GM12878 (cell line): ENCODE measurements around the gene ICAM4. TPM values are rescaled to one million over a fixed set of nuclear protein-coding genes. Genes with fewer than 3 reads are reported as not detected.
A peak's percentile ranks its signal among the peaks of the same experiment; 100 is the strongest.

Experiments used
- ATAC-seq: fragments of 200-7000 bp; cut with Tn5 transposase; 3 replicates; pipeline ENCODE4 v1.9.1; 2020; ENCODE audit warnings: mild to moderate bottlenecking, moderate library complexity
- BruUV-seq: library from RNA; stranded (reverse); fragments of 400-500 nt; replicated peaks from 2 replicates; lab custom pipeline; 2021; lab: Mats Ljungman, UMichigan
- CTCF ChIA-PET: fragments of 300-600 bp; sonication (Branson Sonifier 250); formaldehyde crosslinking; extraction: SDS; loops from one replicate; lab custom pipeline; 2021; ENCODE audit warnings: inconsistent platforms; lab: Yijun Ruan, JAX
- POLR2A ChIA-PET: fragments of 350-600 bp; formaldehyde crosslinking; extraction: SDS; loops from one replicate; lab custom pipeline; 2021; ENCODE audit warnings: inconsistent platforms; lab: Charles Lee
- RAD21 ChIA-PET: fragments of 300-600 bp; sonication (Branson Sonifier 250); formaldehyde crosslinking; loops from one replicate; lab custom pipeline; 2023; ENCODE audit warnings: antibody characterized with exemption; ENCODE audit not compliant: unreplicated experiment; lab: Charles Lee
- SMC1A ChIA-PET: fragments of 300-600 bp; sonication (Branson Sonifier 250); formaldehyde crosslinking; loops from one replicate; lab custom pipeline; 2023; ENCODE audit not compliant: unreplicated experiment, uncharacterized antibody; lab: Charles Lee
- DNase-seq: peaks from one replicate; pipeline ENCODE4 v3.0.0-alpha.2; 2011; ENCODE audit warnings: low read depth, low spot score
- FAIRE-seq: peaks from 3 replicates; lab custom pipeline; 2011; peaks lifted over from hg19 to GRCh38; lab: Jason Lieb, UNC
- H2AFZ ChIP-seq: 2 replicates; pipeline ENCODE4 v1.6.0; 2011; ENCODE audit warnings: low read depth, low read length, control low read depth; ENCODE audit not compliant: control insufficient read depth
- H3K27ac ChIP-seq: 2 replicates; pipeline ENCODE4 v1.5.1; 2011; ENCODE audit warnings: control low read depth; ENCODE audit not compliant: control insufficient read depth, insufficient read depth
- H3K27me3 ChIP-seq, 2 experiments: replicated peaks in 1 of 2; 2 replicates each; pipeline versions ENCODE4 v1.6.0 to v1.6.1; 2011; ENCODE audit warnings: low read length in 1 of 2; ENCODE audit not compliant: control insufficient read depth in 2 of 2, insufficient read depth in 2 of 2
- H3K36me3 ChIP-seq, 2 experiments: 2 replicates each; pipeline ENCODE4 v1.5.1; 2011; ENCODE audit warnings: low read length in 1 of 2; ENCODE audit not compliant: control insufficient read depth in 2 of 2, insufficient read depth in 2 of 2
- H3K4me1 ChIP-seq: 2 replicates; pipeline ENCODE4 v1.6.1; 2011; ENCODE audit warnings: mild to moderate bottlenecking, low read length, moderate library complexity, mixed read lengths; ENCODE audit not compliant: control insufficient read depth, insufficient read depth
- H3K4me2 ChIP-seq: 2 replicates; pipeline ENCODE4 v1.6.0; 2011; ENCODE audit warnings: control low read depth; ENCODE audit not compliant: control insufficient read depth, insufficient read depth
- H3K4me3 ChIP-seq: fragments of 200-600 bp; sonication (generic); 2 replicates; pipeline ENCODE4 v1.5.1; 2016
- H3K79me2 ChIP-seq: 2 replicates; pipeline ENCODE4 v1.6.0; 2011; ENCODE audit warnings: low read length; ENCODE audit not compliant: control insufficient read depth, insufficient read depth
- H3K9ac ChIP-seq: 2 replicates; pipeline ENCODE4 v1.8.0; 2011; ENCODE audit warnings: low read length, control low read depth, mixed read lengths; ENCODE audit not compliant: control insufficient read depth, insufficient read depth
- H3K9me3 ChIP-seq: replicated peaks from 3 replicates; pipeline ENCODE4 v1.5.1; 2011; ENCODE audit warnings: mild to moderate bottlenecking, low read length; ENCODE audit not compliant: control insufficient read depth, insufficient read depth
- H4K20me1 ChIP-seq: 2 replicates; pipeline ENCODE4 v1.6.0; 2011; ENCODE audit not compliant: control insufficient read depth, insufficient read depth
- BHLHE40 ChIP-seq, 2 experiments: fragments of 450-650 bp in 1 of 2; IDR thresholded peaks; 2 replicates each; pipeline ENCODE4 v1.6.1; 2011 to 2017; ENCODE audit warnings: low read depth in 2 of 2, borderline replicate concordance in 1 of 2, improper control_type of control experiment in 1 of 2, low read length in 1 of 2, mild to moderate bottlenecking in 1 of 2
- CREM ChIP-seq: IDR thresholded peaks from 2 replicates; pipeline ENCODE4 v1.6.1; 2014; ENCODE audit warnings: antibody characterized with exemption, low read depth
- EGR1 ChIP-seq, 2 experiments: IDR thresholded peaks; 1 replicate in 1 of 2; 2 replicates in 1 of 2; pipeline ENCODE4 v1.6.1; 2011 to 2012; ENCODE audit warnings: low read depth in 2 of 2, low read length in 2 of 2, borderline replicate concordance in 1 of 2, mild to moderate bottlenecking in 1 of 2, moderate library complexity in 1 of 2
- ESRRA ChIP-seq: IDR thresholded peaks from 2 replicates; pipeline ENCODE4 v1.6.1; 2012; ENCODE audit warnings: mild to moderate bottlenecking, low read length, improper control_type of control experiment
- HCFC1 ChIP-seq: fragments of 150-350 bp; IDR thresholded peaks from 2 replicates; pipeline ENCODE4 v1.6.1; 2014; ENCODE audit warnings: low read length
- PAX5 ChIP-seq: IDR thresholded peaks from 2 replicates; pipeline ENCODE4 v1.6.1; 2011; ENCODE audit warnings: low read depth, low read length, borderline replicate concordance
- RBBP5 ChIP-seq: fragments of 200-600 bp; sonication (generic); conservative IDR thresholded peaks from 2 replicates; pipeline ENCODE4 v1.6.1; 2016
- SRF ChIP-seq, 2 experiments: IDR thresholded peaks; 2 replicates each; pipeline ENCODE4 v1.6.1; 2011; ENCODE audit warnings: low read depth in 2 of 2, low read length in 2 of 2, mild to moderate bottlenecking in 1 of 2, moderate library complexity in 1 of 2
- WGBS: methylation state at CpG from one replicate; pipeline ENCODE4 v1.1.6; 2016; ENCODE audit warnings: low lambda C conversion rate; ENCODE audit not compliant: insufficient replicate concordance, insufficient coverage; ENCODE audit errors: missing lambda C conversion rate; 5-methylcytosine and 5-hydroxymethylcytosine counted together
- in situ Hi-C: fragments of 300-500 bp; cut with MboI; formaldehyde crosslinking; loops from 9 replicates; pipeline ENCODE4 v1.14.3; 2018; ENCODE audit warnings: mixed read lengths
- intact Hi-C: fragments of 100-400 bp; cut with micrococcal nuclease; formaldehyde crosslinking; loops from one replicate; pipeline ENCODE4 v1.14.2; 2022; ENCODE audit not compliant: unreplicated experiment
- polyA plus RNA-seq, 11 experiments: library from polyadenylated mRNA; depleted of rRNA in 4 of 11; unstranded in 6 of 11; stranded (reverse) in 5 of 11; fragments of >200 nt; fragmentation: Nextera tagmentation in 4 of 11; fragmentation: Illumina TruSeq in 1 of 11; extraction: Ambion mirVana in 4 of 11; extraction: Trizol in 1 of 11; gene quantifications; 1 replicate in 1 of 11; 2 replicates in 10 of 11; pipeline versions ENCODE4 v1.2.1 to v1.2.3, GENCODE V29; 2011 to 2016; ENCODE audit warnings: inconsistent platforms in 2 of 11, missing spikeins in 2 of 11, low read depth in 1 of 11
- total RNA-seq, 4 experiments: library from RNA; depleted of rRNA in 3 of 4; stranded (reverse); fragments of >200 nt in 3 of 4; fragmentation: Illumina TruSeq in 1 of 4; extraction: Trizol in 1 of 4; gene quantifications; 2 replicates each; pipeline versions ENCODE4 v1.2.1 to v1.2.3, GENCODE V29; 2013 to 2021
- TF ChIP-seq, protein P1 (sequence below): fragments of 450-650 bp; formaldehyde crosslinking; IDR thresholded peaks from 2 replicates; pipeline ENCODE4 v1.4.0; 2022; ENCODE audit warnings: mild to moderate bottlenecking, moderate library complexity
- TF ChIP-seq, protein P2 (sequence below): fragments of 150-350 bp; IDR thresholded peaks from 2 replicates; pipeline ENCODE4 v1.6.1; 2014; ENCODE audit warnings: mild to moderate bottlenecking, low read depth, low read length

ICAM4 gene
- total and polyA plus RNA-seq, 10 of the 15 experiments (the other 5 are each of a cell fraction or from before 2014, with no cell fraction given) = 0.31 to 5.1 (median 1.7) TPM

- Histone ChIP-seq H3K36me3 (peaks cover 11 to 25% of the 10 kb centered on the region in 2 experiments), H3K27ac (peak within 1 kb of the TSS; percentile 92), H3K4me2 (peak within 1 kb of the TSS; percentile 88), H3K9me3 (no peaks in the 10 kb centered on the region), H3K4me1 (peaks cover 16% of the 10 kb centered on the region), H3K27me3 (no peaks in the 10 kb centered on the region), H4K20me1 (no peaks in the 10 kb centered on the region), H2AFZ (peak within 1 kb of the TSS; percentile 96), H3K79me2 (peaks cover 38% of the 10 kb centered on the region), H3K9ac (peak within 1 kb of the TSS; percentile 95), H3K4me3 (peak within 1 kb of the TSS; percentile 100)
- CTCF ChIA-PET = interaction anchor here (1.0 to 2.9 kb wide), 5 partner anchors 42 to 74 kb away, joined by 3 to 15 read pairs (median 3); partner anchors contain the start of gene TYK2
- in situ Hi-C loops = no loop called here
- peak; percentile 87 for DNase-seq
- FAIRE-seq = peak; percentile 99
- SMC1A ChIA-PET = interaction anchor here (0.9 to 2.5 kb wide), 7 partner anchors 8 to 73 kb away, joined by 3 to 11 read pairs (median 4); partner anchors contain the start of genes ICAM1, ICAM4 and TYK2
- RAD21 ChIA-PET = interaction anchor here (0.6 to 1.4 kb wide), 10 partner anchors 16 to 478 kb away, joined by 3 to 15 read pairs (median 6); partner anchors contain the start of genes ICAM1 and ICAM5
- POLR2A ChIA-PET = interaction anchor here (0.6 to 1.8 kb wide), 7 partner anchors 9 to 507 kb away, joined by 3 to 11 read pairs (median 6); partner anchors contain the start of gene ICAM5
- WGBS = 1% methylated on average over 79 of the region's 82 CpGs
- BruUV-seq = TSS peak; percentile 68
- ATAC-seq = peak; percentile 98
- intact Hi-C loops = loop anchor here (5.0 kb wide), 2 partner anchors 54 to 61 kb away; partner anchors contain the start of gene ICAM1
- TF ChIP-seq ESRRA (no peak), SRF (IDR thresholded peaks at IDR 0.05; ENCODE audit: low read depth in 2 of 2, low read length in 2 of 2) (0 out of 4 replicates have a peak, but pooled peaks of 1 of the 2 experiments have one; percentile 6), RBBP5 (0 out of 2 replicates have a peak, but pooled peaks have one; percentile 36), CREM (peak; percentile 9; the same call in 1 of the 2 replicates), PAX5 (0 out of 2 replicates have a peak, but pooled peaks have one; percentile 7), EGR1 (IDR thresholded peaks at IDR 0.05; ENCODE audit: borderline replicate concordance in 1 of 2, low read depth in 2 of 2, low read length in 2 of 2) (peak in 1 of 2 experiments; percentile 87; a peak in 2 of 3 replicates), HCFC1 (no peak; the same call in none of the 2 replicates), BHLHE40 (IDR thresholded peaks at IDR 0.05; ENCODE audit: borderline replicate concordance in 1 of 2, low read depth in 2 of 2, low read length in 1 of 2) (peak; percentile 92 to 96)
- TF ChIP-seq, protein P1, sequence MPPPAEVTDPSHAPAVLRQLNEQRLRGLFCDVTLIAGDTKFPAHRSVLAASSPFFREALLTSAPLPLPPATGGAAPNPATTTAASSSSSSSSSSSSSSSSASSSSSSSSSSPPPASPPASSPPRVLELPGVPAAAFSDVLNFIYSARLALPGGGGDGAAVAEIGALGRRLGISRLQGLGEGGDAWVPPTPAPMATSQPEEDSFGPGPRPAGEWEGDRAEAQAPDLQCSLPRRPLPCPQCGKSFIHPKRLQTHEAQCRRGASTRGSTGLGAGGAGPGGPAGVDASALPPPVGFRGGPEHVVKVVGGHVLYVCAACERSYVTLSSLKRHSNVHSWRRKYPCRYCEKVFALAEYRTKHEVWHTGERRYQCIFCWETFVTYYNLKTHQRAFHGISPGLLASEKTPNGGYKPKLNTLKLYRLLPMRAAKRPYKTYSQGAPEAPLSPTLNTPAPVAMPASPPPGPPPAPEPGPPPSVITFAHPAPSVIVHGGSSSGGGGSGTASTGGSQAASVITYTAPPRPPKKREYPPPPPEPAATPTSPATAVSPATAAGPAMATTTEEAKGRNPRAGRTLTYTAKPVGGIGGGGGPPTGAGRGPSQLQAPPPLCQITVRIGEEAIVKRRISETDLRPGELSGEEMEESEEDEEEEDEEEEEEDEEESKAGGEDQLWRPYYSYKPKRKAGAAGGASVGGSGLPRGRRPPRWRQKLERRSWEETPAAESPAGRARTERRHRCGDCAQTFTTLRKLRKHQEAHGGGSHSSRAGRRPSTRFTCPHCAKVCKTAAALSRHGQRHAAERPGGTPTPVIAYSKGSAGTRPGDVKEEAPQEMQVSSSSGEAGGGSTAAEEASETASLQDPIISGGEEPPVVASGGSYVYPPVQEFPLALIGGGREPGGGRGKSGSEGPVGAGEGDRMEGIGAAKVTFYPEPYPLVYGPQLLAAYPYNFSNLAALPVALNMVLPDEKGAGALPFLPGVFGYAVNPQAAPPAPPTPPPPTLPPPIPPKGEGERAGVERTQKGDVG (CRISPR knock-in tag) = no peak
- TF ChIP-seq, protein P2, sequence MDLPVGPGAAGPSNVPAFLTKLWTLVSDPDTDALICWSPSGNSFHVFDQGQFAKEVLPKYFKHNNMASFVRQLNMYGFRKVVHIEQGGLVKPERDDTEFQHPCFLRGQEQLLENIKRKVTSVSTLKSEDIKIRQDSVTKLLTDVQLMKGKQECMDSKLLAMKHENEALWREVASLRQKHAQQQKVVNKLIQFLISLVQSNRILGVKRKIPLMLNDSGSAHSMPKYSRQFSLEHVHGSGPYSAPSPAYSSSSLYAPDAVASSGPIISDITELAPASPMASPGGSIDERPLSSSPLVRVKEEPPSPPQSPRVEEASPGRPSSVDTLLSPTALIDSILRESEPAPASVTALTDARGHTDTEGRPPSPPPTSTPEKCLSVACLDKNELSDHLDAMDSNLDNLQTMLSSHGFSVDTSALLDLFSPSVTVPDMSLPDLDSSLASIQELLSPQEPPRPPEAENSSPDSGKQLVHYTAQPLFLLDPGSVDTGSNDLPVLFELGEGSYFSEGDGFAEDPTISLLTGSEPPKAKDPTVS = no peak
These were observed 46.4 kb downstream of the ICAM4 start, which contains the start of gene RAVER1 for GRCh38 chr19:10332965-10333757. Gene RAVER1 (minus strand): TSS chr19:10333529. CDS start chr19:10333507, 22 bp downstream.
